Stimulated activated CD4-positive, alpha-beta T cell treated with anti-CD3 and anti-CD28 coated beads, TNF-alpha, amount 100 ng/mL, for 4 hours (primary cell): ENCODE data around the gene CDC42BPA.
"Not testable (repeated sequence)": the region's sequence is repeated elsewhere in the genome, so short reads cannot be mapped to it uniquely, and the experiment has no call there.

ENCODE experiments used
- DNase-seq, 3 experiments: peaks; one replicate each; pipeline ENCODE4 v3.0.0-alpha.2; 2020; ENCODE audit warnings: low read depth in 3 of 3

CDC42BPA gene

DNA sequence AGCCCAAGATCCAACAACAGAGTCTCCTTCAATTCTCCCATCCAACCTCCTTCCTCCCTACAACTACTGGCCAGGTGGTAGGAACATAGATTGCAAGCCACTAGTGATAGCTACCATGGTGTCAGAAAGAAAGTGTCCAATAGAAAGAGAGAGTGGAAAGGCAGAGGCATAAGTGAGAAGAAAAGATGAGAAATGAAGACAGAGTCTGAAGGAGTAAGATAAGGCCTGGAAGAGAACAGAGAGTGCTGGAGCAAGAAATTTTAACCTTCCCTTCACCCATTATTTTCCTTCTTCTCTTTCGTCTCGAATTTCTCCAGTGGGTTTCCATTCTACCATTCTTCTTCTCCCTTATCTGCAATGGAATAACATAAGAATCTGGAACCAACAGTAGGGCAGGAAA is 57.9 kb downstream of the CDC42BPA start:
- DNase-seq, result no peak

DNA sequence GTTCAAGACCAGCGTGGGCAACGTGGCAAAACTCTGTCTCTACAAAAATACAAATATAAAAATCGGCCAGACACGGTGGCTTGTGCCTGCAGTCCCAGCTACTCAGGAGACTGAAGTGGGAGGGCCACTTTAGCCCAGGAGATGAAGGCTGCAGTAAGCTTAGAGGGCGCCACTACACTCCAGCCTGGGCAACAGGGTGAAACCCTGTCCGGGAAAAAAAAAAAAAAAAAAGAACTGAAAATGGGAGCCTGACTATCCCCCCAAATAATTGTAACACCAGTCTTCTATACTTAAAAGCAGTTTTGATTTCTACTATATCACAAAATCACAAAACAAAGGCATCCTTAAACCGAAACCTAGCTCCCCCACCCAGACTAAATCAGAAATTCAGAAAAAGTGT is 60.3 kb downstream of the CDC42BPA start:
- DNase-seq, result no peak

DNA sequence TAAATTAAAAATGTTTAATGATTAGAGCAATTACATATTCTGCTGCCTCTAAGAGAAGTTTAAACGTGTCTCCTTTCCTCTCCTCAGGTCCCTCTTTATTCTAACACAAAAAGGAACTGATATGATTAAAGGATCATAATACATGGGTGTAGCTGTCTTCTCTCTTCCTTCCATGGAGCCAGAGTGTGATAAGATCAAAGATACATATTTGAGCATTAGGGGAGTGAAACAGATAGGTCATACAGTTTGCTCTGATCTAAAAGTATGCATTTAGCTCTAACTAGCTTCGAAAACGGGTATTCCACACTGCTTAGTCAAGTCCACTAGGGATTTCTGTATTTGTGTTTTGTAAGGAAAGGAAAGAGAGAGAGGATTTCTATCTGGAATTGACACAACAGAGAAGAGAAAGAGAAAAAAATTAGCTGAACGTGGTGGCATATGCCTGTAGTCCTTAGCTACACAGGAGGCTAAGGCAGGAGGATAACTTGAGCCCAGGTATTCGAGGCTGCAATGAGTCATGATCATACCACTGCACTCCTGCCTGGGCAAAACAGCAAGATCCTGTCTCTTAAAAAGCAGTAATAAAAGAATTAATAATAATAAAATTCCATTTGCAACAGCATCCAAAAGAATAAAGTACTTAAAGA is 63.1 kb downstream of the CDC42BPA start:
- no peak for DNase-seq

GRCh38 chr1:227253065-227253464 is 65.2 kb downstream of the CDC42BPA start:
- DNase-seq, result no peak

GRCh38 chr1:227245613-227246320 is 72.5 kb downstream of the CDC42BPA start:
- no peak for DNase-seq

- DNase-seq, result no peak
Measured at GRCh38 chr1:227244339-227245118, 73.8 kb downstream of the CDC42BPA start.

DNA sequence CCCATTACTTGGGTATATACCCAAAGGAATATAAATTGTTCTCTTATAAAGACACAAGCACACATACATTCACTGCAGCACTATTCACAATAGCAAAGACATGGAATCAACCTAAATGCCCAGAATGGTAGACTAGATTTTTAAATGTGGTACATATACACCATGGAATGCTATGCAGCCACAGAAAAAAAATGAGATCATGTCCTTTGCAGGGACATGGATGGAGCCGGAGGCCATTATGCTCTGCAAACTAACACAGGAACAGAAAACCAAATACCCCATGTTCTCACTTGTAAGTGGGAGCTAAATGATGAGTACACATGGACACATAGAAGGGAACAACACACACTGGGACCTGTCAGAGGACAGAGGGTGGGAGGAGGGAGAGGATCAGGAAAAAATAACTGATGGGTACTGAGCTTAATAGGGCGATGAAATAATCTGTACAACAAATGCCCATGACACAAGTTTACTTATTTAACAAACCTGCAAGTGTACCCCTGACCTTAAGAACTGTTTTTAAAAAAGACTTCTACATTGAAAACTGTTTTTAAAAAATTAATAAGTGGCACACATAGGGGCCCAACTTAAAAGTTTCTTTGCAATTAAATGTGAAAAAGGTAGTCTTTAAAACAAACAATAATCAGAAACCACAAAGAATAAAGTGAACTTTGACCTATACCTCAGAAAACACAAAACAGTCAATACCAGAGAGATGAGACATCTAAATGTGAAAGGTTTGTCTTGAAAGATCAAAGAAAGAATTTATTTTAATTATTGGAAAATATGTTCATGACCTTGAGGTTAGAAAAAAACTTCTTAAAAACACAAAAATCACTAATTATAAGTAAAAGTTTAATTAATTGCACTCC is 75.2 kb downstream of the CDC42BPA start:
- no peak for DNase-seq

DNA sequence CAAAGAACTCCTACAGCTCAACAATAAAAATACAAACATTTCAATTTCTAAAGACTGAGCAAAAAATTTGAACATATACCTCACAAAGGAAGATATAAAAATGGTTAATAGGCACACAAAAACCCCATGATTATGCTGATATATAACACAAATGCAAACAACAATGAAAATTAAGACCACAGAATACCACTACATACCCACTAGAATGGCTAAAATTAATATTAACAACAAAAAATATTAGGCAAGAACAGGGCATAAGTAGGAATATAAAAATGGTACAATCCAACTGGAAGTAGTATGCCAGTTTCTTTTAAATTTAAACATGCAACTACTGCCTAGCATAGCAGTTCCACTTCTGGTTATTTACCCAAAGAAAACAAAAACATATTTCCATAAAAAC is 77.3 kb downstream of the CDC42BPA start:
- no peak for DNase-seq

DNA sequence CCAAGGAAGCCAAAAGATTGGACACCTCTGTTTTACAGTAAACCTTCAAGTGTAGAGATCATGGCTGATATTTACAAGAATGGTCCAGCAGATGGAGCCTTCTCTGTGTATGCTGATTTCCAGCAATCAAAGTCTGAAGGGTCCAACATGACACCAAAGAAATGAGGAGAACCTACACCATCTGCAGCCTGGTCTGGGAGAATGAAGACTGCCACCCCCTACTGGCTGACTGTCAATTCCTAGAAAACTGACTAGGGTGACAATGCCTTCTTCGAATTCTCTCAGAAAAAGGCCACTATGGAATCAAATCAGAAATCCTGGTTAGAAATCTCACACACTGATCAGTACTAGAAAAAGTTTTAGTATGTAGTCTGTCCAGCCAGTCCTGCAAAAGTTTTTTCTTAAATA is 83.3 kb downstream of the CDC42BPA start:
- DNase-seq, result no peak

DNA sequence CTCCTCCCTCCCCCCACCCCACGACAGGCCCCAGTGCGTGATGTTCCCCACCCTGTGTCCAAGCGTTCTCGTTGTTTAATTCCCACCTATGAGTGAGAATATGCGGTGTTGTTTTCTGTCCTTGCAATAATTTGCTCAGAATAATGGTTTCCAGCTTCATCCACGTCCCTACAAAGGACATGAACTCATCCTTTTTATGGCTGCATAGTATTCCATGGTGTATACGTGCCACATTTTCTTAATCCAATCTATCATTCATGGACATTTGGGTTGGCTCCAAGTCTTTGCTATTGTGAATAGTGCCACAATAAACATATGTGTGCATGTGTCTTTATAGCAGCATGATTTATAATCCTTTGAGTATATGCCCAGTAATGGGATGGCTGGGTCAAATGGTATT is 87.2 kb downstream of the CDC42BPA start:
- DNase-seq, result not testable (repeated sequence)

- DNase-seq, result no peak
Measured at GRCh38 chr1:227228201-227228600, 90.1 kb downstream of the CDC42BPA start.

- DNase-seq, result no peak
Measured at GRCh38 chr1:227227761-227228160, 90.5 kb downstream of the CDC42BPA start.

GRCh38 chr1:227225715-227226346 is 92.5 kb downstream of the CDC42BPA start:
- DNase-seq, result no peak

DNA sequence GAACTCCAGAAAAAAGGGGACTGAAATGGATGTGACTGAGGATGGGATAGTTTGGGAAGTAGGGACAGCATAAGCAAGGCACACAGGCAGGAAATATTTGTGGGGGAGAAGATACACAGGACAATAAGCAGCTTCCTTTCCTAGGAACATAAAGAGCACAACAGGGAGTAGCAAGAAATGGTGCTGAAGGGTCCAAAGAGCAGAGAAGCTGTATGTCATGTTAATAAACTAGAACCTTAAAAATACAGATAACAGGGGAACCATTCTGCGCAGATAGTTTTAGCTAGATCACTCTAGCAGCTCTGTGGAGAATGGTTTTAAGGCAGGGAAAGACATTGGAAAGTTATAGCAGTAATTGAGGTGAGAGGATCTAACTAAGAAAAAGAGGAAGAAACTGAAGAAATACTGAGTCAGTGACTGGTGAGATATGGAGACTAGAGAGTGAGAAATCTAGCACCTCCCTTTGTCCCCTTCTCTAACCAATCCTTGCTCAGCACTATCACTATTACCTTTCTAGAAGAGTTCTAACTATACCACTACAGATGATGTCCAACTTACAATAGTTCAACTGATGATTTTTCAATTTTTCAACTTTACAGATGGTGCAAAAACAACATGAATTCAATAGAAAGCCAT is 95.0 kb downstream of the CDC42BPA start:
- no peak for DNase-seq

GRCh38 chr1:227219715-227220292 is 98.5 kb downstream of the CDC42BPA start:
- DNase-seq, result no peak

- no peak for DNase-seq
Measured at GRCh38 chr1:227218870-227219573, 99.3 kb downstream of the CDC42BPA start.

DNA sequence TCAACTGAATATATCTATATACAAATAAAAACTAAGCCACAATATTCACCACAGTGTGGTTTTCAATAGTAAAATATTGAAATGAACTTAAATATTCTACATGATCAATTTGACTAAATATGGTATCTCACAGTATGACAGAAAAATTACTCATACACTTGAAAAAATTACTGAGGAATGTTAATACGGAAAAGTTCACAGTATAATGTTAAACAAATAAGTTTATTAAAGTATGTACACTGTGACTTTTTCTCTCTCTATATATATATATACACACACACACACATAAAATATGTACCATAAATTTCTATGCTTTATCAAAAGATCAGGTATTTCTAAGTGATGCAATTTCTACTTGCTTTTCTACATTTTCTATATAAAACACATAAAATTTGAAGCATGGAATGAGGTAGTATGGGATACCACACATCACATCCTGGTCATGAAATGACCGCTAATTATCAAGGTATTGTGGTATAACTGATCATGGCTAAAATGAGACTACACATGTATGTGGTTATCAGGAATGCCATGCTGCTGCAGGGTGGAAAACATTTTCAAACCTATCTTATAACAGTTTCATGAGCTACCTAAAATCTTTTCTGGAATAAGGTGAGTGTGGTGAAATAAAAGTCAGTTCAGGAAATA is 102.3 kb downstream of the CDC42BPA start:
- no peak for DNase-seq

- no peak for DNase-seq
Measured at GRCh38 chr1:227214207-227214606, 104.1 kb downstream of the CDC42BPA start.

DNA sequence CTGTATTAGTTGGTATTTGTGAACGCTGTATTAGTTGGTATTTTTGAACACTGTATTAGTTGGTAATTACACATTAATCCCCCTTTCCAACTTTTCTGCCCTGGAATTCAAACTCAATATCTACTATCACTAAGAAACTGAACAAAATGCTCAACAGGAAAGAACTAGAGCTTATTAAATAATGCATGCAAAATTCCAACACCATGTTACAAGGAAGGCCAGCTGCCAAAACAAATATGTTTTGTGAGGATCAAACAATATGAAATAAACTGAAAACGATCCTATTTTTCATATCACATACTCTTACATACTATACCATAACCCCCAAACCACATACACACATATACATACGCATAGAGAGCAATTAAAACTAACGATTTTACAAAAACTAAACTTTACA is 104.9 kb downstream of the CDC42BPA start:
- DNase-seq, result no peak
